ENCODE data around the gene GATA5.

Gene GATA5

DNA sequence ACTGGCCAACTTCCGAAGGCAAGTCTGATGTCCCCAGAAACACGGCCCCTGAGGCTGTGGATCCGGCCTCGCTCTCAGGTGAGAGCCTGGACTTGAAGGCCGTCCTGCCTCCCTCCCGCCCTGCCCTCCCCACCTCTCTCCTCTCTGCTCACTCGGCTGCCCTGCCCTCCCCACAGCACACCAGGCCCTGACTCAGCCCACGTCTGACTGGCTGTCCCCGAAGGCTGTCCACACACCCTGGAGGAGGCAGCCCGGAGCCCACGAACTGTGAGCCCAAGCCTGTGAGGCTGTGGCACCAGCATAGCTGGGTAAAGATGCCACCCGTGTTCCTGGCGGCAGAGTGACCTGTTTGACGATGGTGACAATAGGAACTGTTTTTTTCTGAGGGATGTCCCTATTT is 16.3 kb downstream of the GATA5 start:
- Histone ChIP-seq H2AFZ (ENCODE audit: low read depth, low read length, severe bottlenecking) (no peak overlapping the region), H3K9me3 (ENCODE audit: insufficient read depth, low read length) (no peaks in the 10 kb centered on the region), H3K27me3 (ENCODE audit: low read length) (no peaks in the 10 kb centered on the region), H3K4me3 (ENCODE audit: insufficient read depth, low read length, poor library complexity, severe bottlenecking) (no peak overlapping the region), H3F3A (ENCODE audit: insufficient read depth) (no peaks in the 10 kb centered on the region), H3K27ac (ENCODE audit: low read depth, low read length) (no peak overlapping the region), H3K9me2 (replicated peaks; ENCODE audit: insufficient read depth, low read length) (no peaks in the 10 kb centered on the region), H3K4me2 (ENCODE audit: low read depth, low read length, poor library complexity, severe bottlenecking) (no peak overlapping the region), H3K36me3 (ENCODE audit: low read length) (no peaks in the 10 kb centered on the region), H3K9ac (ENCODE audit: low read length) (no peak overlapping the region), H3K79me2 (ENCODE audit: insufficient read depth, low read length) (no peaks in the 10 kb centered on the region), H4K20me1 (ENCODE audit: low read depth, low read length) (no peaks in the 10 kb centered on the region)
- TF ChIP-seq EZH2phosphoT487 (conservative IDR thresholded peaks at IDR 0.05; ENCODE audit: low read length) = no peak
- TF ChIP-seq, protein P1, sequence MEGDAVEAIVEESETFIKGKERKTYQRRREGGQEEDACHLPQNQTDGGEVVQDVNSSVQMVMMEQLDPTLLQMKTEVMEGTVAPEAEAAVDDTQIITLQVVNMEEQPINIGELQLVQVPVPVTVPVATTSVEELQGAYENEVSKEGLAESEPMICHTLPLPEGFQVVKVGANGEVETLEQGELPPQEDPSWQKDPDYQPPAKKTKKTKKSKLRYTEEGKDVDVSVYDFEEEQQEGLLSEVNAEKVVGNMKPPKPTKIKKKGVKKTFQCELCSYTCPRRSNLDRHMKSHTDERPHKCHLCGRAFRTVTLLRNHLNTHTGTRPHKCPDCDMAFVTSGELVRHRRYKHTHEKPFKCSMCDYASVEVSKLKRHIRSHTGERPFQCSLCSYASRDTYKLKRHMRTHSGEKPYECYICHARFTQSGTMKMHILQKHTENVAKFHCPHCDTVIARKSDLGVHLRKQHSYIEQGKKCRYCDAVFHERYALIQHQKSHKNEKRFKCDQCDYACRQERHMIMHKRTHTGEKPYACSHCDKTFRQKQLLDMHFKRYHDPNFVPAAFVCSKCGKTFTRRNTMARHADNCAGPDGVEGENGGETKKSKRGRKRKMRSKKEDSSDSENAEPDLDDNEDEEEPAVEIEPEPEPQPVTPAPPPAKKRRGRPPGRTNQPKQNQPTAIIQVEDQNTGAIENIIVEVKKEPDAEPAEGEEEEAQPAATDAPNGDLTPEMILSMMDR (IDR thresholded peaks at IDR 0.05; ENCODE audit: insufficient read depth, low read length, poor library complexity, severe bottlenecking) = no peak

DNA sequence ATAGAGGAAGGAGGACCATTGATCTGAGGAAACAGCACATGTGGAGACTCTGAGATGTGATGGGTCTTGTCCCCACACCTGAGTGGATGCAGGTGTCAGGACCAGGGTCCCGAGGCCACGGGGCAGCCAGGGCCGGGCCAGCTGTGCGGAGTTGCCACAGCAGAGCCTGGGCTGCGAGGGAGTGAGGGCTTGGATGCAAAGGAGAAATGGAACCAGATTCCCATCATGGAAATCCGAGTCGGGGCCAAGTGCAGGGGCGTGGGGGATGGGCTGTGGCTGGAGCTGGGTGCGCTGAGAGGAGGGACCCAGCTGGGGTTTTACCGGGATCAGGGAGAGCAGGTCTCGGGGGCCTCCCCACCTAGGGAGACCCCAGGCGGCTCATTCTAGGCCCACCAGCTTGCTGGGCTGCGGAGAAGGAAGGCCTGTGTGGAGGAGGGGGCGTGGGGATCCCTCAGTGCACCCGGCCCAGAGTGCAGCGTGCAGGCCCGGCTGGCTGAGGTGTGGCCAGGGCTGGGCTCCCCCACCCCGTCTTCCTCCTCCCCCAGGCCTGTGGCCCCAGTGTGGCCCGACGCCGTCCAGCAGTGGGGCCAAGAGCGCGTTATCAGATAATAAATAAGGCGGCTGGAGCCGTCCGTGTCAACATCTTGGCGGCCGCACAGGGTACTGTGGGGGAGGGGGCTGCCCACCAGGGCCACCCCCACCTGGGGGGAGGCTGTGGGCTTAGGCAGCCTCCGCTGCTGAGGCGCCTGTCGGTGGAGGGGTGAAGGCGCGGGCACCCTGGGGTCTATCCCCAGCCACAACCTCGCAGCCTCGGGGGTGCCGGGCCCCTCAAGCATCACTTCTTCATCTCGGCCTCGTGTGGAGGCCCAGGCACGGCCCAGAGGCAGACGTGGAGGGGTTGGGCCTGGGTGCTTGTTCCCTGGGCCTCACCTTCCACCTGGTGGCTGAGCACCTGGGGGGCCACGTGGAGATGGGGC is 17.2 kb downstream of the GATA5 start:
- Histone ChIP-seq H4K20me1 (ENCODE audit: low read depth, low read length) (no peaks in the 10 kb centered on the region), H2AFZ (ENCODE audit: low read depth, low read length, severe bottlenecking) (no peak overlapping the region), H3K4me3 (ENCODE audit: insufficient read depth, low read length, poor library complexity, severe bottlenecking) (no peak overlapping the region), H3K36me3 (ENCODE audit: low read length) (no peaks in the 10 kb centered on the region), H3K9ac (ENCODE audit: low read length) (no peak overlapping the region), H3K4me2 (ENCODE audit: low read depth, low read length, poor library complexity, severe bottlenecking) (no peak overlapping the region), H3K27ac (ENCODE audit: low read depth, low read length) (no peak overlapping the region), H3K79me2 (ENCODE audit: insufficient read depth, low read length) (no peaks in the 10 kb centered on the region), H3F3A (ENCODE audit: insufficient read depth) (no peaks in the 10 kb centered on the region), H3K9me3 (ENCODE audit: insufficient read depth, low read length) (no peaks in the 10 kb centered on the region), H3K9me2 (replicated peaks; ENCODE audit: insufficient read depth, low read length) (no peaks in the 10 kb centered on the region), H3K27me3 (ENCODE audit: low read length) (no peaks in the 10 kb centered on the region)
- TF ChIP-seq, protein P1 (IDR thresholded peaks at IDR 0.05; ENCODE audit: insufficient read depth, low read length, poor library complexity, severe bottlenecking) = no peak
- TF ChIP-seq EZH2phosphoT487 (conservative IDR thresholded peaks at IDR 0.05; ENCODE audit: low read length) = no peak

DNA sequence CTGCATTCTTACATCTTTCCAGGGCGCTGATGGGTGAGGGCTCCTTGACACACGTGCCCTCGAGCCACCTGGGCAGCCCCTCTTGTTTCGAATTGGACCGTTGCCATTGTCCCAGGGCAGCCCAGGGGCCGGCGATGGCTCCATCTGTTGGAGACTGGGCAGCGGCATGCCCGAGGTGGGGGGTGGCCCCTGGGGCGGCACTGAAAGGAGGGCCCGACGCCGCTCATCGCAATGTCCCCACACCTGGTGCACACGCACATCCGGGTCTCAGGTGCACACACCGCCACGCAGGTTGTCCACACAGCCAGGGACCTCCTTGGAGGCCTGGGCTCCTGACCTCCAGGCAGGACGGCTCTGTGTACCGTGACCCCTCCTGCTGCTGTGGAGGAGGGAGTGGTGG is 18.0 kb downstream of the GATA5 start:
- Histone ChIP-seq H3K79me2 (ENCODE audit: insufficient read depth, low read length) (no peaks in the 10 kb centered on the region), H3K36me3 (ENCODE audit: low read length) (no peaks in the 10 kb centered on the region)

More for the DNA sequence above, 18.0 kb downstream of the GATA5 start:
- Histone ChIP-seq H3K9me2 (replicated peaks; ENCODE audit: insufficient read depth, low read length) (no peaks in the 10 kb centered on the region), H3K9ac (ENCODE audit: low read length) (no peak overlapping the region), H4K20me1 (ENCODE audit: low read depth, low read length) (no peaks in the 10 kb centered on the region), H2AFZ (ENCODE audit: low read depth, low read length, severe bottlenecking) (no peak overlapping the region), H3K4me2 (ENCODE audit: low read depth, low read length, poor library complexity, severe bottlenecking) (no peak overlapping the region), H3K27ac (ENCODE audit: low read depth, low read length) (no peak overlapping the region), H3F3A (ENCODE audit: insufficient read depth) (no peaks in the 10 kb centered on the region), H3K27me3 (ENCODE audit: low read length) (no peaks in the 10 kb centered on the region), H3K9me3 (ENCODE audit: insufficient read depth, low read length) (no peaks in the 10 kb centered on the region), H3K4me3 (ENCODE audit: insufficient read depth, low read length, poor library complexity, severe bottlenecking) (no peak overlapping the region)
- TF ChIP-seq, protein P1 (IDR thresholded peaks at IDR 0.05; ENCODE audit: insufficient read depth, low read length, poor library complexity, severe bottlenecking) = no peak
- no peak for TF ChIP-seq EZH2phosphoT487 (conservative IDR thresholded peaks at IDR 0.05; ENCODE audit: low read length)

Measured in SU-DHL-6 (cell line).